Measurements from ENCODE around the gene PPP1R1A.

PPP1R1A gene

DNA sequence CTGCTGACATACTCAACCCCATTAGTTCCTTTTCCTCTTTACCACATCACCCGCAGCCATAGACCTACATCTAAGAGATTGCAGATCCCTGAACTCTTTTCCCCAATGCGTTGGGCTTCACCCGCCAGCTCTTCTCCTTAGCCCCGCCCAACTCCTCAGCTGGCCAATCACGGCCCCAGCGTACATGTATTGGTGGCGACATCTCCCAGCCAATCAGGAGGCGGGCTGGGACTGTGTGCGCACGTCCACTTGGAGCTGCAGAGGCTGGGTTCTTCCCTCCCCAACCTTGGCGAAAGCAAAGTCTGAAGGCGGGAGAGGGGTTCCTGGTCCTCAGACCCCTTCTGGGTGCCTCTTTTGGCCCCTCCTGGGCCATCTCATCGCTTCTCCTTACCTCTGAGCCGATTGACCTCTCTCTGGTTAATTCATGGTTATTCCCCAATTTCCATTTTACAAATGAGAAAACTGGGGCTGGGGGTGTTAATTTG is 28.0 kb downstream of the PPP1R1A start:
- Histone ChIP-seq H3K4me3 (ENCODE audit: low read depth, low read length) (peak overlapping the region; percentile 52), H3K4me1 (no peaks in the 10 kb centered on the region), H3K9me3 (no peaks in the 10 kb centered on the region), H3K36me3 (no peaks in the 10 kb centered on the region), H3K27me3 (no peaks in the 10 kb centered on the region)
- no peak for TF ChIP-seq CTCF (IDR thresholded peaks at IDR 0.05; ENCODE audit: low read depth, low read length)
- peak; percentile 91 for DNase-seq

GRCh38 chr12:54558759-54559158 is 29.7 kb downstream of the PPP1R1A start:
- Histone ChIP-seq H3K9me3 (no peaks in the 10 kb centered on the region), H3K4me3 (ENCODE audit: low read depth, low read length) (no peak overlapping the region), H3K36me3 (no peaks in the 10 kb centered on the region), H3K27me3 (no peaks in the 10 kb centered on the region), H3K4me1 (no peaks in the 10 kb centered on the region)
- DNase-seq = no peak
- TF ChIP-seq CTCF (IDR thresholded peaks at IDR 0.05; ENCODE audit: low read depth, low read length) = no peak

DNA sequence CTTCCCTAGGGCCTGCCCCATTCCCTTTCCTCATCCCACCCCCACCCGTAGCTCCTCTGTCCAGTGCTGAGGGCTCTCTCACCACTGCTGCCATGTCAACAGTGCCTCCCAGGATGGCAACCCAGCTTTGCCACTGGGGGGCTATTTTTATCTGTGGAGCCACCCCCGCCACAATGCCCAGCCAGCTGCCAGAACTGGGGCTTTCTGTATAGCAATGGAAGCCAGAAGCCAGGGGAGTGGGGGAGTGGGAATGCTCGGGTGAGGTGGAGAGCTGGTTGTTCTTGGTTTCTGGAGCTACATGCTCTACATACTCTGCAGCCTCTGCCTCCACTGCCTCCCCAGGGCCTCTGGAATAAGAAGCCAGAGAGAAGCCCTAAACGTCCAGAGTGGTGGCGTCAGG is 30.1 kb downstream of the PPP1R1A start:
- Histone ChIP-seq H3K36me3 (no peaks in the 10 kb centered on the region), H3K4me1 (no peaks in the 10 kb centered on the region), H3K4me3 (ENCODE audit: low read depth, low read length) (no peak overlapping the region), H3K9me3 (no peaks in the 10 kb centered on the region), H3K27me3 (no peaks in the 10 kb centered on the region)
- no peak for DNase-seq
- no peak for TF ChIP-seq CTCF (IDR thresholded peaks at IDR 0.05; ENCODE audit: low read depth, low read length)

GRCh38 chr12:54555670-54556257 is 32.7 kb downstream of the PPP1R1A start:
- no peaks in the 10 kb centered on the region for H3K4me1 ChIP-seq
- DNase-seq = no peak
- peaks cover 2% of the 10 kb centered on the region; the same call in 1 of the 2 replicates for H3K27me3 ChIP-seq
- H3K36me3 ChIP-seq = no peaks in the 10 kb centered on the region
- no peaks in the 10 kb centered on the region for H3K9me3 ChIP-seq
- H3K4me3 ChIP-seq (ENCODE audit: low read depth, low read length) = no peak overlapping the region
- TF ChIP-seq CTCF (IDR thresholded peaks at IDR 0.05; ENCODE audit: low read depth, low read length) = no peak

DNA sequence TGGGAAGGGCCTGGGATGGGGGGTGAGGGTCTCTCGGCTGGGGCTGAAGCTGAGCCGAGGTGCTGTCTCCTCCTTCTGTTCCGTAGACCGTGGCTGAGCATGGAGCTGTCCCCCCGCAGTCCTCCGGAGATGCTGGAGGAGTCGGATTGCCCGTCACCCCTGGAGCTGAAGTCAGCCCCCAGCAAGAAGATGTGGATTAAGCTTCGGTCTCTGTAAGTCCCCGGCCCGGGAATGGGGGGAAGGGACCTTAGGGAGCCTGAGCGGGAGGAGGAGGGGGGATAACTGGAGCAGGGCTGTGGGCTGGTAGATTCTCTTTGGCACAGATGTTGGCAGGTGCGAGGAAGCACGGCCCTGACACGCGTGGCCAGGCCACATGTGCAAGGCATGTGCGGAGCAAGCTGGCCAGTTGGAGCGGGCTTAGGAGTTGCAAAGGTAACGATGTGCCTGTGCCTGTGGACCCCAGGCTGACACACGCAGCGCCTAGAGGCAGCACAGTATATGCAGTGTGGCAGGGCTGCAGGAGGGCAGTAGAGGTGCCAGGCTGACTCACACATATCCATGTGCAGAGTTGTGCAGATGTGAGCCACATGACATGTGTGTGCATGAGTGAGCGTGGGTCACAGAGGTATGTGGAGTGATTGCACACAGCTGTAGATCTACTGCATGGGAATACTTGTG is 38.5 kb downstream of the PPP1R1A start:
- no peak for TF ChIP-seq CTCF (IDR thresholded peaks at IDR 0.05; ENCODE audit: low read depth, low read length)
- H3K9me3 ChIP-seq = no peaks in the 10 kb centered on the region
- H3K4me1 ChIP-seq = no peaks in the 10 kb centered on the region
- no peak overlapping the region for H3K4me3 ChIP-seq (ENCODE audit: low read depth, low read length)
- no peaks in the 10 kb centered on the region for H3K36me3 ChIP-seq
- peaks cover 54% of the 10 kb centered on the region for H3K27me3 ChIP-seq
- no peak for DNase-seq

GRCh38 chr12:54546511-54546910 is 41.9 kb downstream of the PPP1R1A start:
- Histone ChIP-seq H3K4me3 (ENCODE audit: low read depth, low read length) (no peak overlapping the region), H3K4me1 (no peaks in the 10 kb centered on the region), H3K9me3 (no peaks in the 10 kb centered on the region), H3K36me3 (no peaks in the 10 kb centered on the region), H3K27me3 (peaks cover 68% of the 10 kb centered on the region)
- no peak for TF ChIP-seq CTCF (IDR thresholded peaks at IDR 0.05; ENCODE audit: low read depth, low read length)
- no peak for DNase-seq
